Activated T-cell treated with anti-CD3 and anti-CD28 coated beads, Interleukin-2, amount 50 U/mL, for 4 hours (primary cell): ENCODE results near the gene RBSN. TPM values are rescaled to one million over a fixed set of nuclear protein-coding genes. Genes with fewer than 3 reads are reported as not detected.

ENCODE experiments used
- ATAC-seq, 2 donors: fragments of 200-7000 bp; cut with Tn5 transposase; one replicate each; pipeline ENCODE4 v1.10.0; 2021
- DNase-seq: peaks from one replicate; pipeline ENCODE4 v3.0.0-alpha.2; 2020
- H3K27me3 Mint-ChIP-seq: one replicate; pipeline ENCODE4 v1.8.0; 2021; ENCODE audit warnings: low read depth, mixed read lengths
- H3K36me3 Mint-ChIP-seq: one replicate; pipeline ENCODE4 v1.8.0; 2022; ENCODE audit warnings: mixed read lengths; ENCODE audit not compliant: insufficient read depth
- H3K4me1 Mint-ChIP-seq: one replicate; pipeline ENCODE4 v1.8.0; 2021; ENCODE audit warnings: low read depth, mixed read lengths
- H3K4me3 Mint-ChIP-seq: one replicate; pipeline ENCODE4 v1.8.0; 2021; ENCODE audit warnings: mild to moderate bottlenecking, moderate library complexity, mixed read lengths
- H3K9me3 Mint-ChIP-seq: one replicate; pipeline ENCODE4 v1.8.0; 2021; ENCODE audit warnings: mixed read lengths
- total RNA-seq, 3 donors: library from RNA; stranded (reverse); gene quantifications; one replicate each; pipeline ENCODE4 v1.2.1, GENCODE V29; 2021

The RBSN gene
- total RNA-seq, 3 donors from 2014 or later = 9.2 to 11.4 (median 11.2) TPM

- Mint-ChIP-seq H3K4me3 (no peak overlapping the region), H3K36me3 (peaks cover 37% of the 10 kb centered on the region), H3K4me1 (peaks cover 32% of the 10 kb centered on the region), H3K9me3 (peaks cover 4% of the 10 kb centered on the region), H3K27me3 (no peaks in the 10 kb centered on the region)
- DNase-seq = no peak
- ATAC-seq = no peak
Measured at GRCh38 chr3:15060029-15060428, 38.9 kb downstream of the RBSN start.

GRCh38 chr3:15056676-15057404 lies 42.1 kb downstream of the RBSN start:
- no peak overlapping the region for H3K4me3 Mint-ChIP-seq
- ATAC-seq = no peak
- H3K36me3 Mint-ChIP-seq = peaks cover 46% of the 10 kb centered on the region
- no peaks in the 10 kb centered on the region for H3K27me3 Mint-ChIP-seq
- H3K9me3 Mint-ChIP-seq = peaks cover 4% of the 10 kb centered on the region
- no peak for DNase-seq
- peaks cover 34% of the 10 kb centered on the region for H3K4me1 Mint-ChIP-seq

GRCh38 chr3:15055019-15055557 lies 43.9 kb downstream of the RBSN start:
- Mint-ChIP-seq H3K27me3 (no peaks in the 10 kb centered on the region), H3K4me1 (peaks cover 44% of the 10 kb centered on the region), H3K4me3 (peak overlapping the region; percentile 35), H3K9me3 (peaks cover 4% of the 10 kb centered on the region), H3K36me3 (peaks cover 46% of the 10 kb centered on the region)
- ATAC-seq (peak; percentile 87 to 95), DNase-seq (peak; percentile 51)

GRCh38 chr3:15053541-15053940 lies 45.4 kb downstream of the RBSN start:
- DNase-seq (no peak), ATAC-seq (no peak)
- H3K9me3 Mint-ChIP-seq = peaks cover 4% of the 10 kb centered on the region
- H3K4me3 Mint-ChIP-seq = no peak overlapping the region
- H3K27me3 Mint-ChIP-seq = no peaks in the 10 kb centered on the region
- H3K36me3 Mint-ChIP-seq = peaks cover 46% of the 10 kb centered on the region
- peaks cover 43% of the 10 kb centered on the region for H3K4me1 Mint-ChIP-seq

DNA sequence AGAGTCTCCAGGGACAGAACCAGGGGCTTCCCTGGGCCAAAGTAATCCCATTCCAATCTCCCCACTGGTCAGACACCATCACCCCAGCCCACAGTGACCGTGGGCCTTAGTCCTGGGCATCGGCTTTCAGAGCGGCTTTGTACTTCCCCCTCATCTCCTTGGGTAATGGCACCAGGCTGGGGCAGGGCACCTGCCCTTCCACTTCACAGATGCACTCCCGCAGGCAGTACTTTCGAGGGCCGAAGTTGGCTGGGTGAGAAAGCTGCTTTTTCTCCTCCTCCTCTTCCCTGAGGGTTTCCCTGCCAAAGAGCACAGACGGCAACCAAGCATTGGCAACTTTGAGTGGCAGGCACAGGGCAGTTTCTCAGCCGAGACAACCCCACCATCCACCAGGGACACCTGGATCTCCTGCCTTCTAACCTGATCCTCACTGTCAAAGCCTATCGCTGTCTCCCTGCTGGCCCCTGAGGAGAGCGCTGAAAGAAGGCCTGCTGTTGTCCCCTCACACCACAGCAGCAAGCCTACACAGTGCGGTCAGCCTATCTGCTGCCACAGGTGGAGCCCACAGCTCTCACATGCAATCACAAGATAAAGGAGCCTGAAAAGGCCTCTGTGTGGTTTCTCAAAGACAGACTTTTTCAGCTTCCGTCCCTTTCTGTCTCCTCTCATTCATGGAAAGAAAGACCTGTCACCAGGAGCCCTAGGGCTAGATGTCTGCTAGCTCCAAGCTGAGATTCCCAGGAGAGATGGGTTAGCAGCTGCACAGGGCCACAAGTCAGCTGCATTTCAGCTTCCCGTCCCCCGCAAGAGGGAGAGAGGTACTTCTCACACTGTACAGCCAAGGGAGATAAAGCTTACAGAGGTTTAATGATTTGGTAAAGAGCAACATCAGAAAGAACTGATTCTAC lies 46.4 kb downstream of the RBSN start:
- H3K4me3 Mint-ChIP-seq = no peak overlapping the region
- no peaks in the 10 kb centered on the region for H3K27me3 Mint-ChIP-seq
- ATAC-seq = no peak
- peaks cover 41% of the 10 kb centered on the region for H3K36me3 Mint-ChIP-seq
- peaks cover 4% of the 10 kb centered on the region for H3K9me3 Mint-ChIP-seq
- H3K4me1 Mint-ChIP-seq = peaks cover 43% of the 10 kb centered on the region
- DNase-seq = no peak

DNA sequence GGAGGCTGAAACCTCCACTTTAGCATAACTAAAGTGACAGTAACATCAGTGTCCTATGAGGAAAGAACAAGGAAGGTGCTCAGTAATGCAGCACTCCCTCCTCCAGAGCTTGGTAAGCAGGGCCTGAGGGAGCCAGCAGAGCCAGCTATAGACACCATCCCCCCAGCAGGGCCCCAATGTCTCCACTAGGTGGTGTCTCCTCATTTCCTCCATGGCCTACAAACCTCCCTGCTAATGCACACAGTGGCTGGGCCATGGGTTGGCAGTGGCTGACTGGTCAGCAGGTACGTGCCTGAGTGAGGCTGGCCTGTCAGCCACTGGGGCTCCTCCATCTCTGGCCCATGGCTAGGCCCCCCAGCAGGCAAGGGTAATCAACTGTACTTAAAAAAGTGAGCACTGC lies 47.4 kb downstream of the RBSN start:
- Mint-ChIP-seq H3K36me3 (peaks cover 39% of the 10 kb centered on the region), H3K4me3 (no peak overlapping the region), H3K9me3 (peaks cover 4% of the 10 kb centered on the region), H3K27me3 (no peaks in the 10 kb centered on the region), H3K4me1 (peaks cover 38% of the 10 kb centered on the region)
- peak; percentile 36 to 74 for ATAC-seq
- DNase-seq = peak; percentile 28

DNA sequence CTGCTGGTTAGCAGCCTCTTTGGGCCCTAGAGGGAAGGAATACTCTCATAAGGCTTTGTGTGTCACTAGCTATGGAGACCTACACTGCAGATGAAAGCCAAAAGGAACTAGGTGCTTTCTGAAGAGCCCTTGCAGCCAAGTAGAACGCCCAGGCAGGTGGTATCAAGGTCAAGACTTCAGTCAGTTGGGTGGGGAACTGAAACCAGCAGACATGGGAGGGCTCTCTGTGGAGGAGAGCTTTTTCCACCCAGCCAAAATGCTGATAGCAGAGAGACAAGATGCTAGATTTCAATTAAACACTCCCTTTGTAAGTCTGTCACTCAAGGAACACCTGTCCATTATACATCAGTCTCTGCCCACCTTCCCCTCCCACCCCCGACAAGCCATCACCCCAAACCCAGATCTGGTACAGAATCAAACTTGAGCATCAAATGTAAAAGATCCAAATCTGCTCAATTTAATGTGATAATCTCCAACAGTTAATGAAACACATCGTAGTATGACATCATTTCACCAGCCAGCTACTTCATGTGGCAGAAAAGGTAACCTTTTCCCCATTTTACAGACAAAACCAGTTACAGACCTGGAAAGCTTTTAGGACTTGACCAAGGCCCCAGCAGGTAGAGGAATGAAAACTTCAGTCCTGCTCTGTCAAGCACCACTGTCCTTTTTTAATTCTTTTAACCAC lies 48.4 kb downstream of the RBSN start:
- ATAC-seq (no peak), DNase-seq (no peak)
- Mint-ChIP-seq H3K36me3 (peaks cover 47% of the 10 kb centered on the region), H3K9me3 (peaks cover 4% of the 10 kb centered on the region), H3K4me1 (peaks cover 35% of the 10 kb centered on the region), H3K4me3 (no peak overlapping the region), H3K27me3 (no peaks in the 10 kb centered on the region)

DNA sequence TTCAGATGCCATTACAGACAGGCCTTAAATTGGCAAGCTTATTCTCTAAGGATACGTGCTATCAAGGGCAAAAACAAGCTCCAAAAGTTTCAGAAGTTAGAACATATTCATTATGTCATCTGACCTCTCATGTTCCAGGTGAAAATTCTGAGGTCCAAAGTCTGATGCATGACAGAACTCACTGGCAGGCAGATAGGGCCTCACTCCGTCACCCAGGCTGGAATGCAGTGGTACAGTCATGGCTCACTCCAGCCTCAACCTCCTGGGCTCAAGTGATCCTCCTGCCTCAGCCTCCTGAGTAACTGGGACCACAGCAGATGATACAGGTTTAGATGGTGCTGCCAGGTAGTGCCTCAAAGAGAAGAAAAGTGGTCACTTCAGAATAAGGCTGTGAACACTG lies 49.4 kb downstream of the RBSN start:
- H3K4me1 Mint-ChIP-seq = peaks cover 29% of the 10 kb centered on the region
- H3K9me3 Mint-ChIP-seq = no peaks in the 10 kb centered on the region
- peaks cover 44% of the 10 kb centered on the region for H3K36me3 Mint-ChIP-seq
- DNase-seq = no peak
- no peak overlapping the region for H3K4me3 Mint-ChIP-seq
- no peak for ATAC-seq
- no peaks in the 10 kb centered on the region for H3K27me3 Mint-ChIP-seq

- no peak for DNase-seq
- ATAC-seq = no peak
Measured at GRCh38 chr3:15045667-15046066, 53.3 kb downstream of the RBSN start.

GRCh38 chr3:15044326-15044725 lies 54.6 kb downstream of the RBSN start:
- DNase-seq (no peak), ATAC-seq (no peak)
- no peak overlapping the region for H3K4me3 Mint-ChIP-seq
- peaks cover 20% of the 10 kb centered on the region for H3K4me1 Mint-ChIP-seq
- H3K36me3 Mint-ChIP-seq = peaks cover 45% of the 10 kb centered on the region
- no peaks in the 10 kb centered on the region for H3K9me3 Mint-ChIP-seq
- H3K27me3 Mint-ChIP-seq = no peaks in the 10 kb centered on the region

More at GRCh38 chr3:15045667-15046066, 53.3 kb downstream of the RBSN start:
- peaks cover 49% of the 10 kb centered on the region for H3K36me3 Mint-ChIP-seq
- H3K9me3 Mint-ChIP-seq = no peaks in the 10 kb centered on the region
- no peaks in the 10 kb centered on the region for H3K27me3 Mint-ChIP-seq
- H3K4me1 Mint-ChIP-seq = peaks cover 26% of the 10 kb centered on the region
- H3K4me3 Mint-ChIP-seq = no peak overlapping the region

- DNase-seq = no peak
- Mint-ChIP-seq H3K4me3 (no peak overlapping the region), H3K4me1 (peaks cover 20% of the 10 kb centered on the region), H3K27me3 (no peaks in the 10 kb centered on the region), H3K9me3 (no peaks in the 10 kb centered on the region), H3K36me3 (peaks cover 43% of the 10 kb centered on the region)
- no peak for ATAC-seq
Measured at GRCh38 chr3:15043408-15044171, 55.4 kb downstream of the RBSN start.

DNA sequence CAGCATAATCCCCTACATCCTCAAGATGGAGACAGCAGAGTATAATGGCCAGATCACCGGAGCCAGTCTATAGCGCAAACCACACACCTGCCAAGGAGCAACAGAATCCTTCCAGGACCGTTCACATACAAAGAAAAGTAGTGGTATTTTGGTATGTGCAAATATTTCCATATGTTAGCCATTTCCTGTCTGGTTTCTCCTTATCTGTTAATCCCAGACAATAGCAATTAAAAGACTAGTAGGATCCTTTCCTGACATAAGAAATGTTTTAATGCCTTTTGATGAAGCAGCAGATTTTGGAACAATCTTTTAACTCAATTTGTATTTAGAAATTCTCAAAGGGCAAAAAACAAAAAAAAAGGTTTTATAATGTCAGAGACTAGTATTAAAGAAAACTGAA lies 56.0 kb downstream of the RBSN start:
- no peaks in the 10 kb centered on the region for H3K27me3 Mint-ChIP-seq
- peaks cover 46% of the 10 kb centered on the region for H3K36me3 Mint-ChIP-seq
- no peak overlapping the region for H3K4me3 Mint-ChIP-seq

GRCh38 chr3:15041950-15042349 lies 57.0 kb downstream of the RBSN start:
- H3K4me3 Mint-ChIP-seq = no peak overlapping the region
- DNase-seq = no peak
- no peaks in the 10 kb centered on the region for H3K27me3 Mint-ChIP-seq
- H3K4me1 Mint-ChIP-seq = peaks cover 20% of the 10 kb centered on the region
- no peak for ATAC-seq
- no peaks in the 10 kb centered on the region for H3K9me3 Mint-ChIP-seq
- H3K36me3 Mint-ChIP-seq = peaks cover 46% of the 10 kb centered on the region

More for the DNA sequence above, 56.0 kb downstream of the RBSN start:
- DNase-seq (no peak), ATAC-seq (no peak)
- Mint-ChIP-seq H3K9me3 (no peaks in the 10 kb centered on the region), H3K4me1 (peaks cover 20% of the 10 kb centered on the region)
